GM23248 (cell line): ENCODE data around the gene COL28A1. TPM values are rescaled to one million over a fixed set of nuclear protein-coding genes. Genes with fewer than 3 reads are reported as not detected.

Experiments used
- DNase-seq: peaks from one replicate; pipeline ENCODE4 v3.0.0-alpha.2; 2015
- H2AFZ ChIP-seq: fragments of 200-600 bp; sonication (generic); 2 replicates; pipeline ENCODE4 v1.6.1; 2016; ENCODE audit warnings: antibody characterized with exemption
- H3F3A ChIP-seq: fragments of 200-600 bp; sonication (generic); 2 replicates; pipeline ENCODE4 v1.6.1; 2016; ENCODE audit warnings: mild to moderate bottlenecking, antibody characterized with exemption, mixed run types; ENCODE audit not compliant: insufficient read depth
- H3K27ac ChIP-seq: fragments of 200-600 bp; sonication (generic); 2 replicates; pipeline ENCODE4 v1.5.1; 2016; ENCODE audit warnings: mild to moderate bottlenecking
- H3K27me3 ChIP-seq: fragments of 200-600 bp; sonication (generic); replicated peaks from 2 replicates; pipeline ENCODE4 v1.6.1; 2016; ENCODE audit warnings: mild to moderate bottlenecking; ENCODE audit not compliant: insufficient read depth
- H3K36me3 ChIP-seq: fragments of 200-600 bp; sonication (generic); 2 replicates; pipeline ENCODE4 v1.6.1; 2016; ENCODE audit warnings: low read depth, mild to moderate bottlenecking
- H3K4me1 ChIP-seq: fragments of 200-600 bp; sonication (generic); 2 replicates; pipeline ENCODE4 v1.6.1; 2016; ENCODE audit warnings: mild to moderate bottlenecking; ENCODE audit not compliant: insufficient read depth
- H3K4me2 ChIP-seq: fragments of 200-600 bp; sonication (generic); one replicate; pipeline ENCODE4 v1.6.1; 2016; ENCODE audit warnings: mild to moderate bottlenecking; ENCODE audit not compliant: unreplicated experiment
- H3K4me3 ChIP-seq: fragments of 200-600 bp; sonication (generic); 2 replicates; pipeline ENCODE4 v1.5.1; 2016; ENCODE audit warnings: mild to moderate bottlenecking
- H3K79me2 ChIP-seq: fragments of 200-600 bp; sonication (generic); 2 replicates; pipeline ENCODE4 v1.6.1; 2016; ENCODE audit warnings: mild to moderate bottlenecking; ENCODE audit not compliant: insufficient read depth
- H3K9ac ChIP-seq: fragments of 200-600 bp; sonication (generic); 2 replicates; pipeline ENCODE4 v1.6.1; 2016; ENCODE audit warnings: mild to moderate bottlenecking
- H3K9me2 ChIP-seq: fragments of 200-600 bp; sonication (generic); 2 replicates; pipeline ENCODE4 v1.6.1; 2016; ENCODE audit warnings: mixed run types, mild to moderate bottlenecking, moderate library complexity; ENCODE audit not compliant: insufficient read depth
- H3K9me3 ChIP-seq: fragments of 200-600 bp; sonication (generic); one replicate; pipeline ENCODE4 v1.6.1; 2017; ENCODE audit warnings: low read depth
- H4K20me1 ChIP-seq: fragments of 200-600 bp; sonication (generic); 2 replicates; pipeline ENCODE4 v1.6.0; 2016; ENCODE audit not compliant: insufficient read depth
- EZH2 ChIP-seq: fragments of 200-600 bp; sonication (generic); IDR thresholded peaks from 2 replicates; pipeline ENCODE4 v1.6.1; 2018; ENCODE audit warnings: antibody characterized with exemption, mild to moderate bottlenecking; ENCODE audit not compliant: insufficient read depth, poor library complexity, severe bottlenecking
- EZH2phosphoT487 ChIP-seq: fragments of 200-600 bp; sonication (generic); IDR thresholded peaks from 2 replicates; pipeline ENCODE4 v1.6.1; 2018; ENCODE audit warnings: antibody characterized with exemption, moderate library complexity, mild to moderate bottlenecking, low read depth; ENCODE audit not compliant: insufficient read depth
- WGBS, 2 experiments: methylation state at CpG; one replicate each; pipeline ENCODE4 v1.1.6; 2015 to 2017; ENCODE audit warnings: low lambda C conversion rate in 2 of 2, low coverage in 1 of 2; ENCODE audit errors: missing lambda C conversion rate in 2 of 2; 5-methylcytosine and 5-hydroxymethylcytosine counted together
- in situ Hi-C: fragments of 300-500 bp; cut with MboI; formaldehyde crosslinking; loops from 2 replicates; pipeline ENCODE4 v1.15.0; 2020
- polyA plus RNA-seq: library from polyadenylated mRNA; unstranded; fragments of >200 nt; fragmentation: Nextera tagmentation; extraction: Ambion mirVana; gene quantifications from 2 replicates; pipeline ENCODE4 v1.2.1, GENCODE V29; 2016
- total RNA-seq: library from RNA; depleted of rRNA; stranded (reverse); fragments of >200 nt; shearing (Covaris generic); gene quantifications from 2 replicates; pipeline ENCODE4 v1.2.3, GENCODE V29; 2014

Gene COL28A1
- total and polyA plus RNA-seq, 2 experiments from 2014 or later, result not detected

GRCh38 chr7:7550663-7551062, 15.0 kb upstream of the COL28A1 start:
- H3K4me1 ChIP-seq, result peaks cover 25% of the 10 kb centered on the region
- no peak overlapping the region for H3K4me2 ChIP-seq
- no peaks in the 10 kb centered on the region for H3K9me3 ChIP-seq
- no peaks in the 10 kb centered on the region for H4K20me1 ChIP-seq
- no peak overlapping the region for H3K27ac ChIP-seq
- TF ChIP-seq EZH2 (no peak), EZH2phosphoT487 (no peak)
- WGBS, 2 experiments, result 95 to 97% methylated on average over 3 of the region's 3 CpGs
- peaks cover 20% of the 10 kb centered on the region for H3F3A ChIP-seq
- in situ Hi-C loops, result loop anchor here (10.0 kb wide), 1 partner anchor 446 kb away; no protein-coding TSS in a partner anchor
- no peaks in the 10 kb centered on the region for H3K9me2 ChIP-seq
- H3K36me3 ChIP-seq, result no peaks in the 10 kb centered on the region
- no peaks in the 10 kb centered on the region for H3K79me2 ChIP-seq
- H3K9ac ChIP-seq, result no peak overlapping the region
- no peak overlapping the region for H3K4me3 ChIP-seq
- DNase-seq, result no peak
- no peaks in the 10 kb centered on the region for H3K27me3 ChIP-seq
- no peak overlapping the region for H2AFZ ChIP-seq

- no peak overlapping the region for H3K27ac ChIP-seq
- no peaks in the 10 kb centered on the region for H3K79me2 ChIP-seq
- in situ Hi-C loops, result loop anchor here (25.0 kb wide), 1 partner anchor 586 kb away; no protein-coding TSS in a partner anchor
Observed at GRCh38 chr7:7548407-7548806, 12.7 kb upstream of the COL28A1 start.

GRCh38 chr7:7542251-7542835, 6.7 kb upstream of the COL28A1 start:
- H3F3A ChIP-seq, result no peaks in the 10 kb centered on the region
- in situ Hi-C loops, result loop anchor here (25.0 kb wide), 1 partner anchor 580 kb away; no protein-coding TSS in a partner anchor
- no peak overlapping the region for H2AFZ ChIP-seq
- no peaks in the 10 kb centered on the region for H3K9me2 ChIP-seq
- H3K36me3 ChIP-seq, result no peaks in the 10 kb centered on the region
- H3K27me3 ChIP-seq, result no peaks in the 10 kb centered on the region
- H4K20me1 ChIP-seq, result no peaks in the 10 kb centered on the region
- H3K9ac ChIP-seq, result no peak overlapping the region
- H3K4me2 ChIP-seq, result no peak overlapping the region
- 95 to 97% methylated on average over 4 of the region's 4 CpGs for WGBS, 2 experiments
- DNase-seq, result no peak
- TF ChIP-seq EZH2phosphoT487 (no peak), EZH2 (no peak)
- no peak overlapping the region for H3K4me3 ChIP-seq
- no peaks in the 10 kb centered on the region for H3K9me3 ChIP-seq
- no peaks in the 10 kb centered on the region for H3K79me2 ChIP-seq
- H3K27ac ChIP-seq, result no peak overlapping the region
- no peaks in the 10 kb centered on the region for H3K4me1 ChIP-seq

More at GRCh38 chr7:7548407-7548806, 12.7 kb upstream of the COL28A1 start:
- Histone ChIP-seq H3K9me2 (no peaks in the 10 kb centered on the region), H4K20me1 (no peaks in the 10 kb centered on the region), H3K4me1 (peaks cover 6% of the 10 kb centered on the region), H3K9me3 (no peaks in the 10 kb centered on the region), H3K9ac (no peak overlapping the region), H3K4me3 (no peak overlapping the region), H2AFZ (no peak overlapping the region), H3K4me2 (no peak overlapping the region), H3F3A (peaks cover 5% of the 10 kb centered on the region), H3K36me3 (no peaks in the 10 kb centered on the region), H3K27me3 (no peaks in the 10 kb centered on the region)
- TF ChIP-seq EZH2 (no peak), EZH2phosphoT487 (no peak)
- WGBS, 2 experiments, result 96 to 100% methylated on average over 3 of the region's 3 CpGs
- DNase-seq, result no peak

GRCh38 chr7:7539711-7540110, 4.0 kb upstream of the COL28A1 start:
- H4K20me1 ChIP-seq, result no peaks in the 10 kb centered on the region
- H3F3A ChIP-seq, result no peaks in the 10 kb centered on the region
- H3K9me3 ChIP-seq, result no peaks in the 10 kb centered on the region
- H3K9me2 ChIP-seq, result no peaks in the 10 kb centered on the region
- DNase-seq, result no peak
- H3K4me1 ChIP-seq, result no peaks in the 10 kb centered on the region
- in situ Hi-C loops, result loop anchor here (5.0 to 25.0 kb wide), 3 partner anchors 112 to 577 kb away; no protein-coding TSS in a partner anchor
- H3K27ac ChIP-seq, result no peak overlapping the region
- H2AFZ ChIP-seq, result no peak overlapping the region
- no peaks in the 10 kb centered on the region for H3K36me3 ChIP-seq
- H3K4me3 ChIP-seq, result no peak overlapping the region
- 96 to 97% methylated on average over 4 of the region's 4 CpGs for WGBS, 2 experiments
- no peaks in the 10 kb centered on the region for H3K27me3 ChIP-seq
- H3K79me2 ChIP-seq, result no peaks in the 10 kb centered on the region
- TF ChIP-seq EZH2phosphoT487 (no peak), EZH2 (no peak)
- no peak overlapping the region for H3K9ac ChIP-seq
- no peak overlapping the region for H3K4me2 ChIP-seq
